ENCODE measurements around the gene FOXE3.

DNA sequence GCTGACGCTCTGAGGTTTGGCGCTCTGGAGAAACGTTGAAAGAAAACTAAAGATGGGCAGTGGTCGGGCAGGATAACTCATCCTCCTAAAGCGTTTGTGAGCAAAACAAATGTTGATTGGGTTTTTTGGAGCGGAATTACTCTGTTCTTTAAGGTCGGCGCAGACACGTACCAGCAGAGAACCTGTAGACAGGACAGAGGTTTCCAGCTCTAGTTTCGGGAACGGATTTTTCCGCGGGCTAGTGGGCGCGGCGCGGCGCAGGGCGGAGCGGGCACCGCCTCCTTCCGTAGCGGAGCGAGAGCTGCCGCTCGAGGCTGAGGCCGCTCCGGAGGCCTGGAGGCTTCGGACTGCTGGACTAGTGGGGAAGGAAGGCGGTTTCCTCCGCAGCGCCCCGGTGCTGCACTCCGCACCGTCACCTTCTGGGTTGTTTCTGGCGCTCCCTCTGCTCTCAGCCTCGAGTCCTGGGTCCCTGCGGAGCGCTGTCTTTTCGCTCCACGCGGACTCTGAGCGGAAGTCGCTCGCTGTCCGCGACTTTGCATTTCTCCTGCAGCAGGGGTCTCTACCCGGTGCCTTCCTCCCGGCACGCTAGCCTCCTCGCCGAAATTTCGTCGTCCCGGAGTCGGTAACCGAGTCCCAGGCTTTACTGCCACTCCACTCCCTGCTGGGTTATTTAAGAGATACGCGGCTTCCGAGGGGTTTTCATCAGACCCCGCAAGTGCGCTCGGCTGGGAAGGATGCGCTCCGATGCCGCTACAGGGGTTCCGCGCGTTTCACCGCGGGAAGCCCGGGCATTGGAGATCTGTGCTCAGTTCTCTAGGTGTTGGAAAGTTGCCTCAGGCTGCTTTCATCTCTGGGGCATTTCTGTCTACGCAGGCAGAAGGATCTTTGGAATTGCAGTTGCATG is 28.7 kb downstream of the FOXE3 start:
- TF ChIP-seq, protein P1, sequence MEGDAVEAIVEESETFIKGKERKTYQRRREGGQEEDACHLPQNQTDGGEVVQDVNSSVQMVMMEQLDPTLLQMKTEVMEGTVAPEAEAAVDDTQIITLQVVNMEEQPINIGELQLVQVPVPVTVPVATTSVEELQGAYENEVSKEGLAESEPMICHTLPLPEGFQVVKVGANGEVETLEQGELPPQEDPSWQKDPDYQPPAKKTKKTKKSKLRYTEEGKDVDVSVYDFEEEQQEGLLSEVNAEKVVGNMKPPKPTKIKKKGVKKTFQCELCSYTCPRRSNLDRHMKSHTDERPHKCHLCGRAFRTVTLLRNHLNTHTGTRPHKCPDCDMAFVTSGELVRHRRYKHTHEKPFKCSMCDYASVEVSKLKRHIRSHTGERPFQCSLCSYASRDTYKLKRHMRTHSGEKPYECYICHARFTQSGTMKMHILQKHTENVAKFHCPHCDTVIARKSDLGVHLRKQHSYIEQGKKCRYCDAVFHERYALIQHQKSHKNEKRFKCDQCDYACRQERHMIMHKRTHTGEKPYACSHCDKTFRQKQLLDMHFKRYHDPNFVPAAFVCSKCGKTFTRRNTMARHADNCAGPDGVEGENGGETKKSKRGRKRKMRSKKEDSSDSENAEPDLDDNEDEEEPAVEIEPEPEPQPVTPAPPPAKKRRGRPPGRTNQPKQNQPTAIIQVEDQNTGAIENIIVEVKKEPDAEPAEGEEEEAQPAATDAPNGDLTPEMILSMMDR (IDR thresholded peaks at IDR 0.05; ENCODE audit: borderline replicate concordance, extremely low read depth, low read length, poor library complexity, severe bottlenecking): no peak
- TF ChIP-seq EZH2 (IDR thresholded peaks at IDR 0.05; ENCODE audit: borderline replicate concordance, low read depth, low read length, severe bottlenecking): no peak
